ENCODE results near the gene LSAMP. TPM values are rescaled to one million over a fixed set of nuclear protein-coding genes. Genes with fewer than 3 reads are reported as not detected.

The LSAMP gene
- total and polyA plus RNA-seq, 3 donors from 2014 or later, result 3.1 to 10.3 (median 9.1) TPM

- H3K4me1 ChIP-seq, result no peaks in the 10 kb centered on the region
- no peak overlapping the region for H3K27ac ChIP-seq
- 52 to 64% methylated on average over 4 of the region's 4 CpGs for WGBS, 2 donors
Measured at GRCh38 chr3:116256843-116257485, 188.3 kb downstream of the LSAMP start.

GRCh38 chr3:116254541-116254940 is 190.7 kb downstream of the LSAMP start:
- TF ChIP-seq CTCF (IDR thresholded peaks at IDR 0.05) (no peak), POLR2A (IDR thresholded peaks at IDR 0.05) (no peak)
- DNase-seq, result no peak

More at GRCh38 chr3:116256843-116257485, 188.3 kb downstream of the LSAMP start:
- intact Hi-C loops (cut with DNase I; ENCODE audit: low total_unique reads), result no loop called here
- no peak for TF ChIP-seq CTCF (IDR thresholded peaks at IDR 0.05)
- no peak for TF ChIP-seq POLR2A (IDR thresholded peaks at IDR 0.05)
- H3K36me3 ChIP-seq (ENCODE audit: low read depth, missing control alignments), result no peaks in the 10 kb centered on the region
- no peaks in the 10 kb centered on the region for H3K27me3 ChIP-seq
- DNase-seq, result no peak
- no peaks in the 10 kb centered on the region for H3K9me3 ChIP-seq
- no peak overlapping the region for H3K4me3 ChIP-seq

GRCh38 chr3:116253511-116253910 is 191.8 kb downstream of the LSAMP start:
- H3K4me3 ChIP-seq, result no peak overlapping the region
- WGBS, 2 donors, result 55 to 59% methylated on average over 4 of the region's 4 CpGs
- no peaks in the 10 kb centered on the region for H3K9me3 ChIP-seq
- H3K36me3 ChIP-seq (ENCODE audit: low read depth, missing control alignments), result no peaks in the 10 kb centered on the region
- TF ChIP-seq CTCF (IDR thresholded peaks at IDR 0.05) (no peak), POLR2A (IDR thresholded peaks at IDR 0.05) (no peak)
- intact Hi-C loops (cut with DNase I; ENCODE audit: low total_unique reads), result no loop called here
- H3K27ac ChIP-seq, result no peak overlapping the region
- no peak for DNase-seq
- H3K4me1 ChIP-seq, result peaks cover 7% of the 10 kb centered on the region
- H3K27me3 ChIP-seq, result no peaks in the 10 kb centered on the region

More at GRCh38 chr3:116254541-116254940, 190.7 kb downstream of the LSAMP start:
- Histone ChIP-seq H3K27ac (no peak overlapping the region), H3K9me3 (no peaks in the 10 kb centered on the region), H3K36me3 (ENCODE audit: low read depth, missing control alignments) (no peaks in the 10 kb centered on the region), H3K4me1 (peaks cover 7% of the 10 kb centered on the region), H3K27me3 (no peaks in the 10 kb centered on the region), H3K4me3 (no peak overlapping the region)
- 79 to 88% methylated on average over 3 of the region's 3 CpGs for WGBS, 2 donors
- intact Hi-C loops (cut with DNase I; ENCODE audit: low total_unique reads), result no loop called here

- intact Hi-C loops (cut with DNase I; ENCODE audit: low total_unique reads), result no loop called here
- H3K27ac ChIP-seq, result no peak overlapping the region
- 58 to 67% methylated on average over 1 of the region's 1 CpG for WGBS, 2 donors
Measured at GRCh38 chr3:116247605-116248004, 197.7 kb downstream of the LSAMP start.

More at GRCh38 chr3:116247605-116248004, 197.7 kb downstream of the LSAMP start:
- DNase-seq, result no peak
- H3K27me3 ChIP-seq, result no peaks in the 10 kb centered on the region
- TF ChIP-seq CTCF (IDR thresholded peaks at IDR 0.05), result no peak
- TF ChIP-seq POLR2A (IDR thresholded peaks at IDR 0.05), result no peak
- no peak overlapping the region for H3K4me3 ChIP-seq
- no peaks in the 10 kb centered on the region for H3K36me3 ChIP-seq (ENCODE audit: low read depth, missing control alignments)
- peaks cover 7% of the 10 kb centered on the region for H3K4me1 ChIP-seq
- H3K9me3 ChIP-seq, result no peaks in the 10 kb centered on the region
